GM18520 (cell line): Measurements from ENCODE around the gene ZNF76.

Experiments used
- ATAC-seq: cut with Tn5 transposase; IDR thresholded peaks from one replicate; pipeline ENCODE4 v1.9.1; 2021; ENCODE audit not compliant: unreplicated experiment

Gene ZNF76

DNA sequence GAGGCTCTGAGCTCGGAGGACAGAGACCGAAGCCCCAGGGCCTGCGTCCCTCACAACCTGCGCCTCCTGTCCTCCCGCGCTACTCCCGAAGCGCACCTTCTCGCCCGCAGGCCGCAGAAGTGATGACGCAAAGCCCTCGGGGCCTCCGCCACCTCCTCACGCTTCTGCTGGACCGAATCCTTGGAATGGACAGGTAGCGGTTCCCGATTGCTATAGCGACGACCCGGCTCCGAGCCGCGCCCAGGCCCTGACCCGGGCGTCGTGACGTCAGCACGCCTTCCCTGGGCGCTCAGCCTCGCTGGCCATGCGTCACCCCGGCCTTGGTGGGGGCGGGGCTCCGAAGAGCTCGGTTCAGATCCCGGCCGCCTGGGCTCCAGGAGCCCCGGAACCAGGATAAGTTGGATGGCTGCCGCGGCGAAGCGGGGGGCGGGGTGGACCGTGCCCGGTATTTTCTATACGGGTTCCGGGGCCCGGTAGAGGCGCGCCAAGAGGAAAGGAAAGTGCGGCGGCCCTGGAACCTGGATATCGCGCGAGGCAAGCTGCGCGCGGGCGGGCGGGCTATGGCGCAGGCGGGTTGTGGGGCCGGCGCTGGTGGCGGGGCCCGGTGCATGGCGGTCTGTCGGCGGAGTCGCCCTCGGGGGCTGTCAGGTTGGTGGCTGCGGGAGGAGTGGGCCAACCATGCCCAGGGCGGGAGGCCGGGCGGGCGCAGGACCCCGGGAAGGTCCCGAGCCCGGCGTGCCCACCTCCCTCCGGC is at the start of gene ZNF76:
Gene ZNF76 (plus strand): TSS at position 542 of the 754 bp plus-strand sequence. CDS start 21,417 bp downstream, outside the sequence.
- peak; percentile 78 for ATAC-seq

DNA sequence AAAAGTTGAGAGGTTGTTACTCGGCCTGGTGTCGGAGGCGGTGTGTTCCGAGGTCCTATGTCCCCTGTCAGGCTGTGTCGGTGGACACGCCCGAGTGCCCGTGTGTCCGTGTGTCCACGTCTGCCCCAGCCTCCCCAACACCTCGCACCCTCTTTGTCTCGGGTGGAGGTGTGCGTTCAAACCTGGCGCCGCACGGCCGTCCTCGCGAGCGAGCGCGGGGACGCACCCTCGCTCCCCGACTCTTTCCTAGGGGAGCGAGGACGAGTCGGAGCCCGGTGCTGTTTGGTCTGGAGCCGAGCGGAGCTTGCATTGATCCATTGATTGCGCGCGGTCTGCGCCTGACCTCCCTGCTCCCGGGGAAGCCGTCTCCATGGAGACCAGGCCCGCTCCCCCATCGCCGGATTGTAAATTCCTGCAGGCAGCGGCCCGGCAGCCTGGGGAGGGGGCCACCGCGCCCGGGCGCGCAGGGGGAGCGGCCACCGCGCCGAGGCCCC is 46.2 kb upstream of the ZNF76 start:
- ATAC-seq, result no peak

DNA sequence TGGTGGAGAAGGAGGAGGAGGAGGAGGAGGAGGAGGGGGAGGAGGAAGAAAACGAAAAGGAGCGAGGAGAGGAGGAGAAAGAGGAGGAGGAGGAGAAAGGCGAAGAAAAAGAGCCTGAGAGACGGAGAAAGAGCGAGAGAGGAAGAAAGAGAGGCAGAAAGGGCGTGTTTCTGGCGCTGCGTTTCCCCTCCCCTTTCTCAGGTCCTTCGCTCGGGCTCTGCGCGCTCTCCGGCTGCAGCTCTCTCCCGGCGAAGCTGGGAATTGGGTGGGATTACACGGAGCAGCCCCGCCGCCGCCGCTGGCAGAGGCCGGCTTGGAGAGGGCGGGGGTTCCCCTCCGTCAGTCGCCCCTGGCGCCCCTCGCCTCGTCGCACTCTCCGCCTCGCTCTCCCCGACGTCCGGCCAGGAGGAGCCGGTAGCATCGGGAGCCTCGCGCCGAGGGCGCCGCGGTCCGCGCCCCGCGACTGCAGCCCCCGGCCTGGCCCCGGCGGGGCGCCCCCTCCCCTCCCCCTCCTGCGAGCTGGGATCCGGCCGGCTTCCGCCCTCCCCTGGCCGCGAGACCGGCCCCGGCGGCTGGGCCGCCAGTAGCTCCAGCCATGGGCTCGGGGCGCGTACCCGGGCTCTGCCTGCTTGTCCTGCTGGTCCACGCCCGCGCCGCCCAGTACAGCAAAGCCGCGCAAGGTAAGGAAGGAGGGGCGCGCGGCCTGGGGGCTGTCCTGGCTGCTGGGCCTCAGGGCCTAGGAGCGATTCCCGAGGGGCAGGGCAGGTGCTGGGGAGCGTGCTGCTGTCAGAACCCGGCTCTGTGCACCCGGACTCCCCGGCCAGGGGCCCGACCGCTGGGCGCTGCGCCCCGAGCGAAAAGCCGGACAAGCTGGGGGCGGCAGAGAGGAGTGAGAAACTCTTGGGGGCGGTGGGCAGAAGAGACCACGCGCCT is 45.4 kb upstream of the ZNF76 start, which contains the start of gene SCUBE3:
Gene SCUBE3 (plus strand): TSS at position 133 of the 933 bp plus-strand sequence. CDS start 463 bp downstream, at position 596.
- ATAC-seq, result no peak

DNA sequence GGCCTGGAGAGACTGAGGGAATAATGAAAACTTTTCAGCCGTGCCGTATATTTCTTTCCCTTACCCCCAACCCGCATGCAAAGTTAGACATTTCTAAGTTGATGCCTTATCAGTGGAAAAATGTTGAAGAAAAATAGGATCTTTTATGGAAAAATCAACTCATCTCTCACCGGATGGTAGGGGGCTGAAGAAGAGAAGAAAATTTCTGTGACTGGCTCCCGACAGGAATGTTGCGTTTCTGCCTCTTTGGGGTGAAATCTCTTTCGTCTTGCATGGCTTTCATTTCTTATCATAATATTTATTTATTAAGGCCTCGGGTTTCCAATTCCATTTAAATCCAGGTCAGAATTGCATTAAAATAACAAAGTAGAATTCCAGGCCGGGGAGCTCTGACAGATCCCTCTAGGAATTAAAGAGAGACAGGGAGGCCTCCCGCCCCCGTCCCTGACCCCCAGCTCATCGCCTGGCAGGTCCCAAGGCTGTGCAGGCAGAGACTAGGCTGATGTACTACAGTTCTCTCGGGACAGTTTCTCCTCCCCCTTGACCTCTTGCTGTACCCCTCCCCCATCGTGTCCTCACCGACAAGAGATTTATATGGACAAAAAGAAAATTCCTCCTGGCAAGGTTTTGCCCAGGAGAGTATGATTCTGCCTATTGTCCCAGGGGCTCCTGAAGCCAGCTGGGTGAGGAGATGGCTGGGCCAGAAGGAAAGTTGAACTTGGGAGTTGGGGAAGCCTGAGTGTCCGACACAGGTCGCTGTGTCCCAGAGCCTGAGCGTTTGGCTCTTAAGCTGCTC is 44.5 kb upstream of the ZNF76 start:
- ATAC-seq, result no peak

DNA sequence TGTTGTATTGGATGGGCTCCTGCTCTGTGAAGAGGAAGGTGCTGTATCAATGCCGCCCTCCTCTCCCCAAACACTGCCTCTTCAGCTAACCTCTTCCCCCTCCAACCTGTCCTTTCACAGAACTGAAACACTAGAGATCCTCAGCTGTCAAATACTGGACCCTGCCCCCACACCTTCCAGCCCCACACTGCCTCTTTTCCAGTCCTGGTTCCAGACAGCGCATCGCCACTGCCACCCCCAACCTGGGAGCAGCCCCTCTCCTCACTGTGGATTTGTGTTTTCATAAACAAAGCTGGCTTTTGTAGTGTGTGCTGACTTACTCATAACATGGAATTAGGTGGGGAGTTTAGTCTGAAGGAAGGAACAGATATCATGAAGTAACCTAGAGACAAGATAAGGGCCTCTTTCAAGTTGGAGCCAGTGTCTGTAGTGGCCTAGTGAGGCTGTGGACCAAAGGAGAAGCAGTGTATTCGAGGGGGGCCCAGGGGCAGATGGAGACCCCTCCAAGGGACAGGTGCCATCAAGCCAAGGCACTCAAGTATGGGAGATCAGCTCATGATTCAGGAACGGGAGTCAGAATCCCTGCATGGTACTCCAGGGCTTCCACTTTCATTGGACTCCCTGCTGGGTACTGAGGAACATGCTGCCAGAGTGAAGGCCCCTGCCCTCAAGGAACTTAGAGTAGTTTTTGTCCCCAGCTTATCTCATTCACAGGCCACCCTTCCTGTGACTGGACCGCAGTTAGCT is 43.7 kb upstream of the ZNF76 start:
- ATAC-seq, result no peak

DNA sequence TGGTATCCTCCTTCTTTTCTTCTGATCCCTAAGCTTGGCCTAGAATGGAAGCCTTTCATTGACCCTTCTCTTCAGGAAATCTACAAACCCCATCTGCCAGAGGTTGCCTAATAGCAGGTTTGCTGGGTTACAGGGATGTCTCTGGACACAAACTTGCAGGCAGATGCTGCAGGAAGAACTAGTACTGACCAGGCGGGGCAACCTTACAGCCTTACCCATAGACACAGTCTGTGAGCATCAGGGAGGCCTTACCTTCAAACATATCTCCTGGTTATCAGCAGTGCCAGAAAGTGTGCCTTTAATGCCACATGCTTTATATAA is 43.2 kb upstream of the ZNF76 start:
- no peak for ATAC-seq

DNA sequence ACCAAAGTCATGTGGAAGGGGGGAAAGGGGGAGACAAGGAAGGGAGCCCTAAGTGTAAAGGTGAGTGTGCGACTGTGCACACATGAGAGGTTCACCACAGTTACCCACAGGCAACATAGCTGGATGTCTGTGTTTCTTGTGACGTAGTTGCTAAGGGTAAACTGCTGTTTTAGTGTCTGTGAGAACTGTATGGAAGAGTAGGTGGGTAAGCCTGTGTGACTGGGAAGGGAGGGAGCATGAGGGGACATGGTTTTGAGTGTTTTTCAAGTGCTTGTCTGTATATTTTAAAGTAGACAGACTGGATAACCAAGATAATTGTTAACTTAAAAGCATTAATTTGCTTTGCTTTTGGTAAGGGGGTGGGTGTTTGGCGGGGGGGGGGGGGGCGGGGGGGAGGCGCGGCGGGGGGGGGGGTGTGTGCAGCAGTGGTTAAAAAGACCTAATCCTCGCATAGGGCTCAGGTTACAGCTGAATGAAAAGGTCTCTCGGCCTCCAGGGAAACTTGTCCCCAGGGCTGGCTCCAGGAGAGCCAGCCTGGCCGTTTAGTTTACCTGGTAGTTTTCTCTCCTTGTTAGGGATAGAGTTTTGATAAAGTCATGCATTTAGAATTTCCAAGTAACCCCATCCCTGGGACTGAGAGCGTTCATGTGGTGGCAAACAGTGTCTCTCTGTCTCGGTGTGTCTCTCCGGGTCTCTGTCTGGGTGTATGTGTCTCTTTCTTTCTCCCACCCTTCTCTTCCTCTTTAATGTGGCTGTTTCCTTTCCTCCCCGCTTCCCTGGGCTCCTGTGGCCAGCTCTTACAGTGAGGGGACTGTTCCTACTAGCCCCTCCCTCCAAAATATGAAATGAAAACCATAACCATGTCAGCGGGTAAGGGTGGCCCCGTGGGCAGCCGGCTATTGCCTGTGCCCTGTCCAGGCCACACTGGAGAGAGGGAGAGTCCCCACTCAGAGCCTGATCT is 42.4 kb upstream of the ZNF76 start:
- no peak for ATAC-seq

DNA sequence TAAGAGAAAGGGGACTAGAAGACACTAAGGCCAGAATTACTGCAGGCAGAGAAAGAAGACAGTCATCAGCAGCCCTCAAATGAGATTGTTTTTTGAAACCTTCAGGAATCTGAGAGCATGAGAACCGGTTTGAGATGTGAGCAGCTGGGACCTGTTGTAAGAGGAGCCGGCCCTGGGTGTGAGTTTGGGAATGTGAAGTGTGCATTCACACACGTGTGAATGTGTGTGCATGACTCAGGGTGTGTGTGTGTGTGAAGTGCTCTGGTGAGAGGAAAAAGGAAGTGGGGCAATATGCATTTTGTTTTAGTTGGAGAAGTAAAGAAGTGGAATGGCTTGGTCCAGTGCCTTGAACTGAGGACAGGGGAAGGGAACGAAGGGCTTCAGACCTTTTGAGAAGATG is 41.5 kb upstream of the ZNF76 start:
- no peak for ATAC-seq

DNA sequence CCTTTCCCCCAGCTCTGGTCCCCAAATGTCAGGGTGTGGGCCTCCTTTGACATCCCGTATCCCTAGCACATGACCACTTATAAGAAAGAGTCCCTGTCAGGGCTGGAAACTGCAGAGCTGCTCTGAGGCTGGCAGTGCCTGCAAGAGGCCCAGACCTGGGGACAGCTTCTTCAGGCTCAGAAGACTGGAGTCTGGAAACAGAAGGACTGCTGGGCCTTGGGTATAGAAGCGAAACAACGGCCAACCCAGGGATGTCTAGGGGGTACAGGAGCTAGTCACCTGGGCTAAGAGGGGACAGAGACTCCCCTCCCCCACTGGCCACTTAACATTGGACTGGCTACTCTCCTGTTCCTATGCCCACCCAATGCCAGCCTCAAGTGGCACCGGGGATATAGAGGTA is 41.1 kb upstream of the ZNF76 start:
- no peak for ATAC-seq

DNA sequence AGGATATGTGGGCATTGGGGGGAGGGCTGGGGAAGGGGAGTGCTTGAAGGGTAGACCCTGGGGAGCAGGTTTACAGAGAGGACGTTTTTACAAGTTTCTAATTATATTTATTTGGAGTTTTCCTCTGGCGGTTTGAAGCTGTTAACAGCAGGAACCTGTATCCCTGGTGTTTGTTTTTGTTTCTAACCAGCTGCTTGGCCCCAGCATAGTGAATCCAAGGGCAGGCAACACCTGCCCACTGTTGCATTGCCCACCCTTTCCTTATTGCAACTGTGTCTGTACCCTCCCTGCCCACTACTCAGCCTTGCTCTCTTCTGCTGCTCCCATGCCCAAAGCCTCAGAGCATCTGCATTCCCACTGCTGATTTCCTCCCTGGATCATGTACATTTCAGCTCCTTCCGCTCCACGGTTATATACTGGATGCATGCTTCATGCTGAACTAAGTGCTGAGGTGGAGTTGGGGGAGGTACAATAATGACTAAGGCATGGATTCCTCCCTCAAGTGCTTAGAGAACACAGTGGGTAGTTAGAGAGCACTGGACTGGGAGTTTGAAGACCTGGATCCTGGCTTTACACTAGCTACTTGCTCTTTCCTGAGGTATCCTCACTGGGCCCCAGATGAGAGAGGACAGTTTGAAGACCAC is 39.7 kb upstream of the ZNF76 start:
- no peak for ATAC-seq

DNA sequence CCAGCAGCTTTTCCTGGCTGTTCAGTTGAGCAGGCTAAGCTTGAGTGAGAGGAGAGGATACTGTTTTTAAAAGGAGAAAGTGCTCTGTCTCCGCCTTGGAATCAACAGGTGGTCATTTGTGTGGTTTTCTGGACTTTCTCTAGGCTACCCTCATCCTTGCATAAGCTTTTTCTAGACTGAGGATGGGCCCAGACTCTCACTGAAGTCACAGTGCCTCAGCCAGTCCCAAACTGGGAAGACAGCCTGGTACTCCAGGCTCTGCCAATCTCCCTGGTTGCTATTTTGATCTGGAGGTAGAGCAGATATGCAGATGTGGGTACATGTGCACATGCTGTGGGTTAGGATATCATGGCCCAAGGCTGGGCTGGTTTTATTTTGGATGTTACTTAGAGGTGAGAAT is 38.8 kb upstream of the ZNF76 start:
- ATAC-seq, result no peak

DNA sequence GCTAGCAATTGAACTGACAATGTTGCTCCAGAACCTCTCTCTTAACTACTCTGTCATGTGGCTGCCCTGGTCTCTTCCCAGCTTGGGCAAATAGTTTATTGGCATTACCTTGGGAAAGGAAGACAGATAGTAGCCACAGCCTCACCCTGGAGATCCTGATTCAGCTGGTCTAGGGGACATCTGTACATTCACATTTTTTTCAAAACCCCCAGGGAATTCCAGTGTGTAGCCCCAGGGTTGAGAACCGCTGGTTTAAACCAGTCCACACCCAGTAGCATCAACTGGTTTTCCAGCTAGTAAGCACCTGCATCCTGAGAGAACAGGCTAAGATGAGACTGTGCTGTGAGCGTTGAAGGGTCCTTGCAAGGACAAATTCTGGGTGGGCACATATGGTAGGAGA is 36.1 kb upstream of the ZNF76 start:
- ATAC-seq, result no peak

DNA sequence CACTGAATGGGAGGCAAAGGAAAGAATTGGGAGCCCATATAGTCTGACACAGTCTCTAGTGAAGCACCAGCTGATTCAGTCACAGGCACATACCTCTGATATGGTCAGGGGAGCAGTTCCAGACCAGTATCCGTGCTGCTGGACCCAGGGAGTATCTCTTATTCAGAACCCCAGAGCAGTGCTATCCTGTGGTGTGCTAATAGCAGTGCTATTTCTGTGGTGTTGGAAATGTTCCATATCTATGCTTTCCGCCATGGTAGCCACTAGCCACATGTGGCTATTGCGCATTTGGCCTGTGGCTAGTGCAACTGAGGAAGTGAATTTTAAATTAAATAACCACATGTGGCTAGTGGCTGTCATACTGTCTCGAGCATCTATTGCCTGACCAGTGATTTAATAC is 34.8 kb upstream of the ZNF76 start:
- no peak for ATAC-seq

DNA sequence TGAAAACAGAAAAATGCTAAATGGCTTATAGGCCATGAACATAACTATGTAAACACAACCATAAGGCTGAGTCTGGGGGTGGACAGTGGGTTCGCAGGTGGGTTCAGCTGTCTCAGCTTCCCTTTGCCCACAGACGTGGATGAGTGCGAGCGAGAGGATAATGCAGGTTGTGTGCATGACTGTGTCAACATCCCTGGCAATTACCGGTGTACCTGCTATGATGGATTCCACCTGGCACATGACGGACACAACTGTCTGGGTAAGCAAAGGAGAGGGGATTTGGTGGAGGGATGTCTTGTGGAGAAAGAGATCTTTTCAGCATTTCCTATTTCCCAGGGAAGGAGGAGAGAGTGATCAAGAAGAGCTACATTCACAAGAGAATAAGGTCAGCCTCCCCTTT is 31.1 kb upstream of the ZNF76 start:
- no peak for ATAC-seq

DNA sequence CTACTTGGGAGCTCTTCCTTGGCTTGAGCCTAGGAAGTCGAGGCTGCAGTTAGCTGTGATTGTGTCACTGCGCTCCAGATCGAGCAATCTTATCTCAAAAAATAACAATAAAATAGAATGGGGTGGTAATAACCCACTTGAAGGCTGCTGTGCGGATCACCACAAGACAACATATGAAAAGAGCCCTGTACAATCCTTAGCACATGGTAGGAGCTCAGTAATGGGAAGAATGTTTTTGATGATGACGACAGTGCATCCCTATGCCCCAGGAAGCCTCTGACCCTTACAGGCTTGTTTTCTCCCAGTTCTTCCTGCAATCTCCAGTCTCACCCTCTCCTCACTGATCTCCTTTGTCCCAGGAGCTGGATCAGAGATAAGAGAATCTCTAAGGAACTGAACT is 30.2 kb upstream of the ZNF76 start:
- ATAC-seq, result no peak

DNA sequence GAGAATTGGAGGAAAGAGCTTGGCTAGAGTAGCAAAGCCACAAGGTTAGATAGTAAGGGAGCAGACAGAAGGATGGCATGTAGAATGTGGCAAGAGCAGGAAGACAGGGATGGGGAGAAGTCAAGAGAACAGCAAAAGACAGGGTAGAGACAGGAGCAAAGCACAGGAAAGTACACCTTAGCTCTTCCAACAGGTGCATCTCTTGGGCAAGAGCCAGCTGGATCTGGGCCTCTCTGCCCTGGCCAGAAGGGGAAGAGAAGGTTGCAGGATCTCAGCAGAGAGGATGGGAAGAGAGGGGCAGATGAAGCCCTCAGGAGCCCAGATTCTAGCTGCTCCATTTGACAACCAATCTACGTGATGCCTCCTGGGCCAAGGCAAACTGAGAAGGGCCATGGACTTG is 29.0 kb upstream of the ZNF76 start:
- ATAC-seq, result no peak

DNA sequence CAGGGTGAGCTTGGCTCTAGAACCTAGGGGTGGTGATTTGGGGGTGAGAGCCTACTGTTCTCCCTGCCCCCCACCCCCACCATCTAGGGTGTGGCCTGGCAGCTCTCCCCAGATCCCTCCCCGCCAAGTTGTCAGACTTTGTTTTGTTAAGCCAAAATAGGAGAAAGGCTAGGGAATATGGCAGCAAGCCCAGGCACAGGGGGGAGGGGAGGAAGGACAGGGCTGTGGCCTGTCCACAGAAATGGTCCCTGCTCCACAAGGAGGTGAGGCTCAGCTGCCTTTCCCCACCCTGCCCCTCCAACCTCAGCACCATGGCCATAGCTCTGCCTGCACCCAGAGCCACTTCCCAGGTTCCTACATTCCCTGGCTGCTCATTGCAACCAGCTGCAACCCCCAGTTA is 28.6 kb upstream of the ZNF76 start:
- no peak for ATAC-seq

DNA sequence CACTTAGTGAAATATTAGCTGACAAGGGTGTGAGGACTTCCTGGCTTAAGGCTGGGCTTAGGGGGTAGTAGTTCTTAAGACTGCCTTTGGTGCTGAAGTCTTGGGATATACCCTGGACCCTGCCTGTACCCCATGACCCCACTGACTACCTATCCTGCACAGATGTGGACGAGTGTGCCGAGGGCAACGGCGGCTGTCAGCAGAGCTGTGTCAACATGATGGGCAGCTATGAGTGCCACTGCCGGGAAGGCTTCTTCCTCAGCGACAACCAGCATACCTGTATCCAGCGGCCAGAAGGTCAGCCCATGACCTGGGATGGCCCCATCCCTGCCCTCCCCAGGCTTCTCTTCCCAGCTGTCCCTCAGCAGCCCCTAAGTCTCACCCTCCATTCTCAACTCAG is 28.0 kb upstream of the ZNF76 start:
- no peak for ATAC-seq

DNA sequence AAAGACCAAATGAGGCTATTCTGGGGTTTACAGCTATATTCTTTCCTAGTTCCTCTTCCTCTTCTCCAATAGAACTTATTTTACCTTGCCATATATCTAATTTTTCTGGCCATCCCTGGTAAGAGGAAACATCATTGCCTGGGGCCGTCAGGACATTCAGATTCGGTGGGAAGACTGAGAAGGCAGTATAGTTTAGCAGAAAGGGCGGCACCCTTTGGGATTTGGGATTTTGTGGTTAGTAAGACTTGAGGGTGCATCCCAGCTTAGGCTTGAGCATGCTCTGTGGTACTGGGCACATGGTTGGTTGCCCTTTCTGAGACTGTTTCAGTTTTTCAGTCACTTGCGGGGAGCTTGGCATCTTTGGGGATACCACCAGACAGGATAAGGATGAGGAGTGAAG is 24.6 kb upstream of the ZNF76 start:
- ATAC-seq, result no peak
